ENCODE data around the gene SLC18A3.
A peak's percentile ranks its signal among the peaks of the same experiment; 100 is the strongest.

The SLC18A3 gene

GRCh38 chr10:49596836-49597235 lies 13.3 kb upstream of the SLC18A3 start:
- DNase-seq = no peak

- DNase-seq = no peak
These were observed 12.5 kb upstream of the SLC18A3 start for GRCh38 chr10:49597426-49598163.

GRCh38 chr10:49598164-49598856 lies 11.8 kb upstream of the SLC18A3 start:
- DNase-seq = no peak

GRCh38 chr10:49598986-49599385 lies 11.1 kb upstream of the SLC18A3 start:
- DNase-seq = no peak

- DNase-seq = no peak
These were observed 10.6 kb upstream of the SLC18A3 start for GRCh38 chr10:49599546-49599945.

GRCh38 chr10:49600046-49600445 lies 10.1 kb upstream of the SLC18A3 start:
- DNase-seq = no peak

GRCh38 chr10:49600781-49601400 lies 9.2 kb upstream of the SLC18A3 start:
- no peak for DNase-seq

GRCh38 chr10:49601857-49602256 lies 8.3 kb upstream of the SLC18A3 start:
- DNase-seq = no peak

GRCh38 chr10:49602380-49603023 lies 7.6 kb upstream of the SLC18A3 start:
- no peak for DNase-seq

- DNase-seq = no peak
These were observed 4.7 kb upstream of the SLC18A3 start for GRCh38 chr10:49605216-49605938.

- no peak for DNase-seq
These were observed 4.1 kb upstream of the SLC18A3 start for GRCh38 chr10:49605939-49606509.

GRCh38 chr10:49606981-49607535 lies 3.1 kb upstream of the SLC18A3 start:
- DNase-seq = peak; percentile 19

- no peak for DNase-seq
These were observed 1.7 kb upstream of the SLC18A3 start for GRCh38 chr10:49608166-49609005.

GRCh38 chr10:49609006-49609282 lies 1.2 kb upstream of the SLC18A3 start:
- DNase-seq = no peak

GRCh38 chr10:49609283-49610113 lies 612 bp upstream of the SLC18A3 start:
- no peak for DNase-seq

- no peak for DNase-seq
These were observed 502 bp downstream of the SLC18A3 start for GRCh38 chr10:49610458-49611165.

- DNase-seq = no peak
These were observed 1.2 kb downstream of the SLC18A3 start for GRCh38 chr10:49611166-49611815.

- no peak for DNase-seq
These were observed 1.9 kb downstream of the SLC18A3 start for GRCh38 chr10:49611816-49612512.
